SK-N-MC (cell line): ENCODE measurements around the gene PHC3.
A peak's percentile ranks its signal among the peaks of the same experiment; 100 is the strongest.

ENCODE experiments used
- DNase-seq: peaks from one replicate; pipeline ENCODE4 v3.0.0-alpha.2; 2011; ENCODE audit warnings: low read depth, low spot score
- H3K27ac ChIP-seq: fragments of 200-600 bp; sonication (generic); 2 replicates; pipeline ENCODE4 v1.5.1; 2016; ENCODE audit warnings: mixed run types
- H3K36me3 ChIP-seq: fragments of 200-600 bp; sonication (generic); 2 replicates; pipeline ENCODE4 v1.6.1; 2017; ENCODE audit warnings: antibody characterized with exemption, low read length, mixed read lengths; ENCODE audit not compliant: insufficient read depth
- H3K4me3 ChIP-seq: fragments of 200-600 bp; sonication (generic); 2 replicates; pipeline ENCODE4 v1.5.1; 2016
- H3K9ac ChIP-seq: fragments of 200-600 bp; sonication (generic); 2 replicates; pipeline ENCODE4 v1.8.0; 2017; ENCODE audit warnings: mixed run types, mixed read lengths; ENCODE audit not compliant: insufficient read length
- H3K9me3 ChIP-seq: fragments of 200-600 bp; sonication (generic); 2 replicates; pipeline ENCODE4 v1.6.1; 2017; ENCODE audit warnings: low read depth, mild to moderate bottlenecking, antibody characterized with exemption, low read length, moderate library complexity, mixed read lengths
- EZH2 ChIP-seq: fragments of 200-600 bp; sonication (generic); IDR thresholded peaks from one replicate; pipeline ENCODE4 v1.6.1; 2017; ENCODE audit warnings: antibody characterized with exemption
- FOXP2 ChIP-seq: optimal IDR thresholded peaks from 2 replicates; pipeline ENCODE3; 2011; ENCODE audit warnings: mild to moderate bottlenecking, moderate library complexity; ENCODE audit not compliant: insufficient read depth; ENCODE audit errors: extremely low read length, control extremely low read depth
- POLR2AphosphoS5 ChIP-seq: IDR thresholded peaks from 2 replicates; pipeline ENCODE4 v1.6.1; 2012; ENCODE audit warnings: mild to moderate bottlenecking, low read depth, low read length, borderline replicate concordance

The PHC3 gene

DNA sequence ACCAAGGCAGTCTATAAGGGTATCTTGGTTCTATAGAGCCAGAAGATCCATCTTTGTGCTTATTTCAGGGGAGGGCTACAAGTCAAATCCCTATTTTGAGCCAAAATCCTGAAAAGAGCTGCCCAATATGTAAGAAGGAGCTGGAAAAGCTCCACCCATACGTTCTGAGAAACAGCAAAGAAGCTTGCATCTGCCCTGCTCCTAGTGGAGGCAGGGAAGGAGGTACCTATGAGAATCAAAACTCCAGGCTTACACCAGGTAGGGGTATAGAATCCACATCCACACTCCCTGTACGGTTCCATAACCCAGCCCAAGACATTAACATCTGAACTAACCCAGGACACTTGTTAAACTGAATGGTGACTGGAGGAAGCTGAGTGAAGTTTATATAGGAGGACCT is 30.0 kb downstream of the PHC3 start:
- Histone ChIP-seq H3K27ac (no peak overlapping the region), H3K36me3 (peaks cover 52% of the 10 kb centered on the region), H3K9me3 (no peaks in the 10 kb centered on the region), H3K9ac (no peak overlapping the region), H3K4me3 (no peak overlapping the region)
- TF ChIP-seq FOXP2, result no peak
- no peak for TF ChIP-seq POLR2AphosphoS5
- TF ChIP-seq EZH2, result no peak
- DNase-seq, result no peak

GRCh38 chr3:170149016-170149415 is 32.5 kb downstream of the PHC3 start:
- H3K9ac ChIP-seq, result no peak overlapping the region
- TF ChIP-seq FOXP2 (no peak), POLR2AphosphoS5 (no peak), EZH2 (no peak)
- H3K36me3 ChIP-seq, result peaks cover 46% of the 10 kb centered on the region
- H3K27ac ChIP-seq, result no peak overlapping the region
- H3K4me3 ChIP-seq, result no peak overlapping the region
- no peak for DNase-seq
- H3K9me3 ChIP-seq, result no peaks in the 10 kb centered on the region

GRCh38 chr3:170145278-170145677 is 36.3 kb downstream of the PHC3 start:
- TF ChIP-seq EZH2 (no peak), FOXP2 (no peak), POLR2AphosphoS5 (no peak)
- Histone ChIP-seq H3K9ac (no peak overlapping the region), H3K36me3 (peaks cover 49% of the 10 kb centered on the region)

GRCh38 chr3:170144437-170144843 is 37.1 kb downstream of the PHC3 start:
- Histone ChIP-seq H3K4me3 (no peak overlapping the region), H3K9ac (no peak overlapping the region), H3K27ac (peak overlapping the region; percentile 13; the same call in 1 of the 2 replicates), H3K9me3 (no peaks in the 10 kb centered on the region), H3K36me3 (peaks cover 45% of the 10 kb centered on the region)
- no peak for DNase-seq
- no peak for TF ChIP-seq EZH2
- TF ChIP-seq POLR2AphosphoS5, result no peak
- TF ChIP-seq FOXP2, result no peak

More at GRCh38 chr3:170145278-170145677, 36.3 kb downstream of the PHC3 start:
- DNase-seq, result no peak
- H3K27ac ChIP-seq, result no peak overlapping the region
- H3K9me3 ChIP-seq, result no peaks in the 10 kb centered on the region
- H3K4me3 ChIP-seq, result no peak overlapping the region

GRCh38 chr3:170142373-170142772 is 39.2 kb downstream of the PHC3 start:
- Histone ChIP-seq H3K36me3 (peaks cover 28% of the 10 kb centered on the region), H3K4me3 (no peak overlapping the region), H3K9ac (no peak overlapping the region), H3K9me3 (no peaks in the 10 kb centered on the region), H3K27ac (no peak overlapping the region)
- DNase-seq, result no peak
- TF ChIP-seq EZH2, result no peak
- no peak for TF ChIP-seq FOXP2
- no peak for TF ChIP-seq POLR2AphosphoS5

- no peak overlapping the region for H3K9ac ChIP-seq
- TF ChIP-seq POLR2AphosphoS5 (no peak), EZH2 (no peak), FOXP2 (no peak)
- H3K27ac ChIP-seq, result no peak overlapping the region
- DNase-seq, result no peak
- H3K36me3 ChIP-seq, result peaks cover 44% of the 10 kb centered on the region
- H3K9me3 ChIP-seq, result no peaks in the 10 kb centered on the region
- H3K4me3 ChIP-seq, result no peak overlapping the region
These were observed 43.5 kb downstream of the PHC3 start for GRCh38 chr3:170137986-170138385.

GRCh38 chr3:170132335-170132734 is 49.2 kb downstream of the PHC3 start:
- peaks cover 73% of the 10 kb centered on the region for H3K36me3 ChIP-seq
- TF ChIP-seq FOXP2 (no peak), EZH2 (no peak), POLR2AphosphoS5 (no peak)
- no peak for DNase-seq
- no peak overlapping the region for H3K9ac ChIP-seq
- 0 out of 2 replicates have a peak, but pooled peaks cover 6% of the 10 kb centered on the region for H3K9me3 ChIP-seq
- H3K4me3 ChIP-seq, result no peak overlapping the region
- H3K27ac ChIP-seq, result no peak overlapping the region

DNA sequence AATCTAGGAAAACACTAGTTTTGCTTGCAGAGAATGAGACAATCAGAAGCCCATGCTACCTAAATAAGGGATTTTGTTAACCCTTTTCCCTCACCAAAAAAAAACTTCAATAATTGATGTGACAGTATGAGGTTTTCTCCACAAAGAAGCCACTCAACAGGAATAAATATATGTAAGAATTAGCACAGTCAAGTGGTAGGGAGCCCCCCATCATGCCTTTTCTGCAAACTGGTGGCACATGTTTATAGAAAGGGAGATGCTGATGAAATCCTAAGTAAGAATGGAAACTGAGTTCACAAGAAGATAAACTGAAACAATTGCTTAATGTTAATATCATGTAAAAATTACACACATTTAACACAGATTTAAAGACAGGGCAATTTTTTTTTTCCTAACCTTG is 51.0 kb downstream of the PHC3 start:
- no peak for TF ChIP-seq POLR2AphosphoS5
- no peak for TF ChIP-seq EZH2
- TF ChIP-seq FOXP2, result no peak
- DNase-seq, result no peak
- H3K36me3 ChIP-seq, result peaks cover 62% of the 10 kb centered on the region
- H3K27ac ChIP-seq, result peak overlapping the region; percentile 76
- H3K9me3 ChIP-seq, result 0 out of 2 replicates have a peak, but pooled peaks cover 6% of the 10 kb centered on the region
- H3K4me3 ChIP-seq, result peak overlapping the region; percentile 6; the same call in 1 of the 2 replicates
- H3K9ac ChIP-seq, result peak overlapping the region; percentile 25

DNA sequence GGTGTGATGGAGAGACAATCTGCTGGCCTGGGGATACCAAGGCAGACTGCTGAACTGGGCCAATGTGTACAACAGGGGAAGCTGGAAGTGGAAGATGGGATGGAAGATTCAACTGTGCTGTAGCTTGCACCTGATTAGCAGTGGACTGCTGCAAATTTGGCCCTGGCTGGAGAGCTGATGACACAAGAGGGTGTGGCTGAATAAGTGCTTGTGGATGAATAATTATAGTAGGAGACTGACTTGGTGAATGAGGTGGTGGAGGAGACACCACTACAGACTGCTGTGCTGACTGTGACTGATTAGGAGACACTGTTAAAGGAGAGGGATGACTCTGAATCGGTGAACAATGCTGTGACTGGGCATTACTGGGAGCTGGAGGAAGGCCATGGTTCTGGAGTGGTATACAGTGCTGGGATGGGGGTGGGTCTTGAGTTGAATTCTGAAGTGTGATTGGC is 52.5 kb downstream of the PHC3 start:
- Histone ChIP-seq H3K4me3 (peak overlapping the region; percentile 27), H3K9me3 (0 out of 2 replicates have a peak, but pooled peaks cover 6% of the 10 kb centered on the region), H3K36me3 (peaks cover 56% of the 10 kb centered on the region), H3K27ac (peak overlapping the region; percentile 76), H3K9ac (no peak overlapping the region)
- TF ChIP-seq FOXP2 (no peak), EZH2 (no peak), POLR2AphosphoS5 (no peak)
- DNase-seq, result no peak
